HT1080 (cell line): ENCODE results near the gene CEBPZOS. TPM values are rescaled to one million over a fixed set of nuclear protein-coding genes. Genes with fewer than 3 reads are reported as not detected.

ENCODE experiments used
- DNase-seq: peaks from one replicate; pipeline ENCODE4 v3.0.0-alpha.2; 2015; ENCODE audit warnings: low read depth
- polyA plus RNA-seq, 2 experiments: library from polyadenylated mRNA; depleted of rRNA; stranded (reverse); fragments of >200 nt; gene quantifications; 2 replicates each; pipeline ENCODE4 v1.2.3, GENCODE V29; 2015
- total RNA-seq: library from RNA; depleted of rRNA; stranded (reverse); fragments of >200 nt; shearing (Covaris generic); gene quantifications from 2 replicates; pipeline ENCODE4 v1.2.3, GENCODE V29; 2014; rRNA removed

Gene CEBPZOS
- 13.4 and 17.6 TPM in 2 replicates for total RNA-seq
- 41.7 and 46.7 TPM in 2 replicates for polyA plus RNA-seq (2015; cell fraction: cytosol; rRNA removed)
- 28.6 and 32.0 TPM in 2 replicates for polyA plus RNA-seq (2015; cell fraction: nucleus; rRNA removed)

DNA sequence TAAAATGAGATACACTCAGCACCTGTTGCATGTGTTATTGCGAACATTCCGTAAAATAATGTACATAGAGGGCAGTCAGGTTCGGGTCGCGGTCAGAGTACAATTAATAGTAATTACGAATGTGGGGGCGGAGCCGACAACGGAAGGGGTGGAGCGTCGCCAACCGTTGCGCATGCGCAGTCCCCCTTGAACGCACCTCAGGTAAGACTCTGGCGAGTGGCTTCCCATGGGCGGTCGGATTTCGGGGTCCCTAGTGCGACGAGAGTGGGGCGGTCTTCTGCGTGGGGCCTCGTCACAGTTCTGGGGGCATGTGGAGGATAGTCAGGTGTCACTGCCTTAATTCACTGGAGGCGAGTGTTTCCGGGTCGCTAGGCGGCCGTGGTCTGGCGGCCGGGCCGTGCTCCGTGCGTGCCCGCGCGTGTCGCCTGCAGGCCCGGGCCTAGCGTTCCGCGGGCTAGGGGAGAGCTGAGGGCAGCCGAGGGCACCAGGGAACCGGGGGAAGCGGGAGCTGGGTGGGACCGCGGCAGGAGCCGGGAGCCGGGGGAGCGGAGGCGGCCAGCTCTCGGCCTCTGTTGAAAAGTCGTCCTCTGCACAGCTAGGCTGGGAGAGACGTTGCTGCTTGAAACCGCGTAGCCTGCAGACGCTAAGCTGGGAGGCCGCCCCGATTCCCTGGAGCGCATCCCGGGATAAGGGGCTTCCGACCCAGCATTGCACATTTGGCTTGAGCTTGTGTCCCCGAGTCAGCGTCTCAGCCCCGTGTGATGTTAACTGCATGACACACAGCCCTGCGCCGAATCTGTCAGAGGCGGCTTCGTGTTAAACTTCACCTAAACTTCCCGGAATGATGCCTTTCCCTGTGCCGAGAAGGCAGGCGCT lies at the start of gene CEBPZOS:
TSS of gene CEBPZOS (plus strand) at position 177 of the 876 bp plus-strand sequence. CDS start 3,209 bp downstream, outside the sequence.
- peak; percentile 70 for DNase-seq

DNA sequence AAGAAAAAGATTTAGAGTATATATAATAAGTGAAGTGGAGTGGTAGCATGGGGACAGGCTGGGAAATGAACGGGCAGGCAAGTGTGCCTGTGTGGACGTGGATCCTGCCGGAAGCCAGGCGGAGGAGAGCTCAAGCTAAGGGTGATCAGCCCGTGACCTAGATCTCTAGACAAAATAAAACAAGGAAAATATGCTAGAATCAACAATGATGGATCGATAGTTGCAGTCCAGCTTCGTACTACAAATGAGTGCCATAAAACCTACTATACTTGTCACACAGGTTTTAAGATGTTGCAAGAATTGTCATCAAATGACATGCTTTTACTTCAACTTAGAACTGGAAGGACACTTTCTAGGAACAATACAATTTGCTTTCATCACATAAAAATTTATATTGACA lies 48.0 kb upstream of the CEBPZOS start:
- no peak for DNase-seq

DNA sequence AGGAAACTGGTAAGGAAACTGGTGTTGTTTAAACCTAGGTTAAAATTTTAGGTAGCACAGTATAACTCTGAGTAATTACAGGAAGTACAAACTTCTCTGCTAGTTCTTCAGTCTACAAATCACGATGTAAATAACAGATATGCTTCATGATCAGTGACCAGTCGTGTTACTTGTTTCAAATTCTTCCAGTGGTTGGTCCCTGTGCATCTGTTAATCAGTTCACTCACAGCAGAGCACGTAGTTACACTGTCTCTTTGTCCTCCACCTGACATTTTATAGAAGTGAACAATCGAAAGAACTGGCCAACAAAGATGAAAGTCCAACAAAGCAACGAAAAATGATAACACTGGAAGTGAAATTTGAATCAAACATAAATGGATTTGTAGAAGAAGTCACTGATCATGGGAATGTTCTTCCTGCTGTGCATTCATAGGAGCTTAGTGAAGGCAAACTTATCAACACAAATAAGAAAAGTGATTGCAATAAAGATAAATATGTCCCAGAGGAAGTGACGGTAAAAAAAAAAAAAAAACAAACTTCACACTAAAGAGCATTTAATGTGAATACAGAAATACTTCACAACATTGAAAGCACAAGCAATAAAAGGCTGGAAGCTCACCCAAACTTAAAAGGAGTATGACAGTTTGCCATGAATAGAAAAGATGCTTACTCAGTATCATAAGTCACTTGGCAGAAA lies 46.5 kb upstream of the CEBPZOS start:
- DNase-seq = no peak

DNA sequence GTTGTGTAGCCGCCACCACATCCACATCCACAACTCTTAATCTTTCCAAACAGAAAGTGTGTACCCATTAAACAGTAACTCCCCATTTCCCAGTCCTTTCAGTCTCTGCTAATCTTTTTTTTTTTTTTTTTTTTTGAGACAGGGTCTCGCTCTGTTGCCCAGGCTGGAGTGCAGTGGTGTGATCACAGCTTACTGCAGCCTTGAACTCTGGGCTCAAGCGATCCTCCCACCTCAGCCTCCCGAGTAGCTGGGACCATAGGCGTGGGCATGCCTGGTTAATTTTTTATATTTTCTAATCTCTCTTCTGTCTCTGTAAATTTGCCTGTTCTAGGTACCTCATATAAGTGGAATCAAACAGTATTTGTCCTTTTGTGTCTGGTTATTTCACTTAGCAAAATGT lies 43.1 kb upstream of the CEBPZOS start:
- no peak for DNase-seq

DNA sequence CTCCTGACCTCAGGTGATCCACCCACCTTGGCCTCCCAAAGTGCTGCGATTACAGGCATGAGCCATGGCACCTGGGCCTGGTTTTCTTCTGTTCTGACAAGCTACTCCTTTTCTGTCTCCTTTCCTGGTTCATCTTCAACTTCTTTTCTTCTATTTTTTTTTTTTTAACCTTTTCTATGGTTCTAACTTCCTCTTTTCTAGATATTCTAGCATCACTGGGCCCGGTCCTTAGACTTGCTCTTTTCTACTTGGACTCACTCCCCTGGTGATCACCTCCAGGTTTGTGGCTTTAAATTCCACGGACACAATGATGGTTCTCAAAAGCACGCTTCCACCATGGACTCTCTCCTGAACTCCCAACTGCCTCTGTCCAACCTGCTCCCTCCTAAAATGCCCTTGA lies 41.5 kb upstream of the CEBPZOS start:
- no peak for DNase-seq

DNA sequence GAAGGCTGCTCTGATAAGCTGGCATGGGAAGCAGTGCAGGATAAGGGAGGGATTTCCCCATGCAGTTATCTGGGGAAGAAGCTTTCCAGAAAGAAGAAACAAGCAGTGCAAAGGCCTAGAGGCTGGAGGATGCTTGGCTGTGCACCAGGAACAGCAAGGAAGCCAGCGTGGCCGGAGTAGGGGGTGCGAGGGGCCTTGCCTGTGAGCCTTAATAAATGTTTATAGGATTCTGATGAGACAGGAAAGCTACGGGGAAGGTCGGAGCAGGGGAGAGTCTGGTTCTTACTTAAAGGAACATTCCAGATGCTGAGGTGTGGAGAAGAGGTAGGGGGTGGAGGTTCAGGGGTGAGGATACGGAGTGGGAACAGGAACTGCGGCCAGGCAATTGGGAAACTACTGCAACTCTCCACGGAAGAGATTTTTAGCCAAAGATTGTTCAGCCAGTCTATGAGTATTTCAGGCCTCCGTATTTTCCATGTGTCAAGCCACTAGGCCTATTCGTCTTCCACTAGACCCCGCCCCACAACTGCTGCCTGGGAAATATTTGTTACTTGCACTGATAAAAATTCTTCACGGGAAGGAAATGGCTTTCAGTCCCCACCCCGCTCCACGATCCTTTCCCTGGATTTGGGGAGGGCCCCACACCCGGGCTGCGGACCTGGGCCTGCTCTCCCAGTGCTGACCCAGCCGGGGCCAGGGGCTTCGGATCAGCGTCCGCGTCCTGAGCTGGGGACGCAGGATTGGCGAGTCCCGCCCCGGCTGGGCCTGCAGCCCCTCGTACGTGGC lies 40.0 kb upstream of the CEBPZOS start:
- peak; percentile 50 for DNase-seq

DNA sequence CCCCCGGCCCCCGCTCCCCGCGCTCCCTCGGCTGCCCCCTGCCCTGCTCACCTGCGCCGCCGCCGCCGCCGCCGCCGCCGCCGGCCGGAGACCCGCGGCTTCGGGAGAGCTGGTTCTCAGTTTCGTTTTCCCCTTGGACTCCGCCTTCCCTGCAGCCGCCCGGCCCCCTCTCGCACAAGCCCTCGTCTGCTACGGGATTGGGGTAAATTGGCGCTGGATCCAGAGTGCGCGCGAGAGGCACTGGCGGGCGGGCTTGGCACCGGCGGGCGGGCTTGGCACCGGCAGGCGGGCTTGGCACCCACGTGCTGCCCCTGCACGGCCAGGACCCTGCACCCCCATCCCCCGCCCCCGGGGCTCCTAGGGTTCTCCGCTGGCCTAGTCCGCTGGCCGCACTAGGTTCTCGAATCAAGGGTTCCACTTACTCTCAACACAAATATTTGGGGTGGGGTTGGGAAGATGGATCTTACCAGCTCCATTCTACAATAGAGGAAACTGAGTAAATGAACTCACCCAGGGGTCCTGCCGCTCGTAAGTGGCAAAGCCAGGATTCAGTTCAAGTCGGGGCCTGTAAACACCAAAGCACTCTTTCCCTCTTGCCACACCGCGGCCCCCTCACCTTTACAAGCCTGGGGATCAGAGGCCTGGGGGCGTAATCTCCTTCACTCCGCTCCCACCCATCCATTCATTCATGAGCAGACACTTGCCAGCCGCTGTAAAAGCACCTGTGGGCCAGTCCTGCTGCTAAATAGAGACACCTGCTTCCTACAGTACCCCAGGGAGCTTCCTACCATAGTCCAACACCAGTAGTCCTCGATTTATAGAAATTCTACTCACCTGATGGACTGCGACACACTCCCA lies 39.2 kb upstream of the CEBPZOS start, which contains the start of gene EIF2AK2:
TSS of gene EIF2AK2 (minus strand) at position 124 of the 858 bp plus-strand sequence. CDS start 9,174 bp downstream, outside the sequence.
- DNase-seq = peak; percentile 85

DNA sequence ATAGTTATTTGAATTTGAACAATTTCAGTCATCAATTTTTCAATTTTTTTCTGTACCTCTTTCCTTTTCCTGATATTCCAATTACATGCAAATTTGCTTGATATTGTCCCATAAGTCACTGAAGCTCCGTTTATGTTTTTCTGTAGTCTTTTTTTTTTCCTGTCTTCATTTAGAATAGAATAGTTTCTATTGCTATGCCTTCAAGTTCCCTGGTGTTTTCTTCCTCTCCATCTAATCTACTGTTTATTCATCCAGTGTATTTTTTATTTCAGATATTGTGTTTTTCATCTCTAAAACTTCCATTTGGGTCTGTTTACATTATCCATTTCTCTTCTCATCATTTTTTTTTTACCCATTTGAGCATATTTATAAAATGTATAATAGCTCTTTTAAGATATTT lies 31.5 kb upstream of the CEBPZOS start:
- DNase-seq = no peak

DNA sequence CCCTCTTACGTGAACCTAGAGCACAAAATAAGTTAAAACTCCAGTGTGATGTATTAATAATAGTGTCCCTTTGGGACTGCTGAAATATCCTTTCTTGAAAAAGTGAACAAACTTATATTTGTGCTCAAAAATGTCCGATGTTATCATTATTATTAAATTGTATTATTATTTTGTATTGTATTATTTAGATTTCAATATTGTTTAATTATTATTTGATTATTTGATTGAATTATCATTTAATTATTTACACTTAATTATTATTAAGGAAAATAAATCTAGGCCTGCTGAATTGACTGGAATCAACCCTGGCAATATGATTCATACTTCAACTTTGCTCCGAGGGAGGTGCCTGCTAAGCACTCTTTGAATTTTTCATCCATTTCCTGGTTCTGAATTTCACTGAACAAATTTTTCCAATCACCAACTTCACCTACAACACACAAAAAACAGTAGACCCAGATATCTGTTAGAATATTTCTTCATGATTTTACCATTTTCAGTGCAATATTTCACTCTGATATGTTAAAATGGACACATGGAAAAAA lies 28.6 kb upstream of the CEBPZOS start:
- no peak for DNase-seq

DNA sequence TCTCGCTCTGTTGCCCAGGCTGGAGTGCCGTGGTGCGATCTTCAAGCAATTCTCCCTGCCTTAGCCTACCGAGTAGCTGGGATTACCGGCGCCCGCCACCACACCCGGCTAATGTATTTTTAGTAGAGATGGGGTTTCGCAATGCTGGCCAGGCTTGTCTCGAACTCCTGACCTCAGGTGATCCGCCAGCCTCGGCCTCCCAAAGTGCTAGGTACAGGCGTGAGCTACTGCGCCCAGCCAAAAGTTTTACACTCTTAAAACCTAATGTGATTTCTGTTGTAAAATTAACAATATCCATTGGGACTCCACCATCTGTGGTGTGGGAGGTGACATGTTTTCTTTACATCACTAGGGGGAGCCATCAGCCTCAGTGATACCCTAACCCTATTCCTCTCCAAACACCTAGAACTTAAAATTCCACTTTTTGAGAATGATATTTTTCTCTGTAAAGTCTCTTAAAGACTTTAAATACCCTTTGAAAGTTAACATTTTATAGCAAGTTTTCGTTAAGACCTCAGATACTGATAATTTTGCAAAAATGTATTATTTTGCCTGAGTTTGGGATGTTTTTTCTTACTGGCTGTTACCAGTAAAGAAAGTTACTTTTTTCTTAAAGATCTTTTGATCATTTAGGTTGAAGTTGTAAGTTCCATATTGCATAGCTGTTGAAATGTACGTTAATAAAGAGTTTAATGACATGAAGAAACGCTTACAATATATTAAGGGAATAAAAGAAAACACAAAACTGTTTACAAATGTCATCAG lies 27.9 kb upstream of the CEBPZOS start:
- peak; percentile 60 for DNase-seq

DNA sequence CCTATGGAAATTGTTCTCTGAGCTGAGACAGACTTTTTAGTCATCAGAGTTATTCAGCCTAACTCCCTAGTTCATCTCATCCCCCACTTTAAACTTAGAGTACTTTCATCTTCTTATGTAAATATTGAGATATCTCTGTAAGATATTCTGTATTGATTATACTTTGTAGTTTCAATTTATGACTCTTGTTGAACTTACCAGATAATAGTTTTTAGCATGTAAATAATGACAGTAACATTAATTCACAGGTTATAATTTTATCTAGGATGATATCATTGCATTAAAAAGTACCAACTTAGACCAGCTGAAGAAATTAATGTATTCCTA lies 24.7 kb upstream of the CEBPZOS start:
- no peak for DNase-seq

DNA sequence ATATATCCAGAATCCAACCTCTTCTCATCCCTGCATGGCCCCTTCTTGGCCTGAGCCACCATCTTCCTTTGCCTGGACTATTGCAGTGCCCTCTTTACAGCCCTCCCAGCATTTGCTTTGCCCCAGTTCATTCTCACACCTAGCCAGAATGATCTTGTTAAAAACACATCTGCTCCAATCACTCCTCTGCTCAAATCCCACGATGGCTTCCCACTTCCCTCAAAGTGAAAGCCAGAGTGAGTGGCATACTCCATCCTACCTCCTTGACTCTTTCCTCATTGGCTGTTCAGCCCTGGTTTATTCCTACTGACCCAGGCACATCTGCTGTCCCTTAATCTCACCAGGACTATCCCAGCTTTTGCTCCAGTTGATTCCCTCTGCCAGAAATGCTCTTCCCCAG lies 22.6 kb upstream of the CEBPZOS start:
- no peak for DNase-seq

DNA sequence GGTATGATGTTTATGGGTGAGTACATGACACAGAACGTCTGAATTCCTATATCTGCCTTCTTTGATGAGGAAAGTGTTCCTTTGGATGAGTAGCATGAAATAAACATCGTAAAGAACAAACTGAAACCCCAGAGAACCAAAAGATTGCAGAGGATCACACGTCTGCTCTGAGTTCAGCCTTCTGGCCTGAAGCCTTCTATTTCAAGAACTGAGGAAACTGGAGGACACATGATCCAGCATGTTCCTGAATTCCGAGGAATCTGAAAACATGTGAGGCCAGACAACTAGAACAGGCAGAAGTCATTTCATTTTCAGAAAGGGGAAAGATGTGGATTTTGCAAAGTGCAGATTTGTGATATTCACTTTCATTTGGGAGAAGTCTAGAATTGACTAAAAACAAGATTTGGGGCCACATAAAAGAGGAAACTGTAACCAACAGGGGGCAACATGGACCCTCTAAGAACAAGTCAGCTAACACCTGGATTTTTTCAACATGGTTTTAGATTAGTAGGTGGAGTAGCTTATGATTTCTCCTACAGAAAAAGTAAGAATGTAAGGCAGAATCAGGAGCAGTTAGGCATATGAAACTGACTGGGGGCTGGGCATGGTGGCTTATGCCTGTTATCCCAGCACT lies 16.2 kb upstream of the CEBPZOS start:
- no peak for DNase-seq

DNA sequence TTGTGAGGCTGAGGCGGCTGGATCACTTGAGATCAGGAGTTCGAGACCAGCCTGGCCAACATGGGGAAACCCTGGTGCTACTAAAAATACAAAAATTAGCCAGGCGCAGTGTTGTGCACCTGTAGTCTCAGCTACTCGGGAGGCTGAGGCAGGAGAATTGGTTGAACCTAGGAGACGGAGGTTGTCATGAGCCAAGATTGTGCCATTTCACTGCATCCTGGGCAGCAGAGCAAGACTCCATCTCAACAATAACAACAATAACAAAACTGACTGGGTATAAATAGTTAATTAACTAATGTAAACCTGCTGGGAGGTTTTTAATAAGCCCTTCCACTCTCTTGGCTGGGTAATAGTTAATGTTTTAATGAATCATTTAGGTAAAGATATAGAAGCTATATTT lies 15.7 kb upstream of the CEBPZOS start:
- no peak for DNase-seq

DNA sequence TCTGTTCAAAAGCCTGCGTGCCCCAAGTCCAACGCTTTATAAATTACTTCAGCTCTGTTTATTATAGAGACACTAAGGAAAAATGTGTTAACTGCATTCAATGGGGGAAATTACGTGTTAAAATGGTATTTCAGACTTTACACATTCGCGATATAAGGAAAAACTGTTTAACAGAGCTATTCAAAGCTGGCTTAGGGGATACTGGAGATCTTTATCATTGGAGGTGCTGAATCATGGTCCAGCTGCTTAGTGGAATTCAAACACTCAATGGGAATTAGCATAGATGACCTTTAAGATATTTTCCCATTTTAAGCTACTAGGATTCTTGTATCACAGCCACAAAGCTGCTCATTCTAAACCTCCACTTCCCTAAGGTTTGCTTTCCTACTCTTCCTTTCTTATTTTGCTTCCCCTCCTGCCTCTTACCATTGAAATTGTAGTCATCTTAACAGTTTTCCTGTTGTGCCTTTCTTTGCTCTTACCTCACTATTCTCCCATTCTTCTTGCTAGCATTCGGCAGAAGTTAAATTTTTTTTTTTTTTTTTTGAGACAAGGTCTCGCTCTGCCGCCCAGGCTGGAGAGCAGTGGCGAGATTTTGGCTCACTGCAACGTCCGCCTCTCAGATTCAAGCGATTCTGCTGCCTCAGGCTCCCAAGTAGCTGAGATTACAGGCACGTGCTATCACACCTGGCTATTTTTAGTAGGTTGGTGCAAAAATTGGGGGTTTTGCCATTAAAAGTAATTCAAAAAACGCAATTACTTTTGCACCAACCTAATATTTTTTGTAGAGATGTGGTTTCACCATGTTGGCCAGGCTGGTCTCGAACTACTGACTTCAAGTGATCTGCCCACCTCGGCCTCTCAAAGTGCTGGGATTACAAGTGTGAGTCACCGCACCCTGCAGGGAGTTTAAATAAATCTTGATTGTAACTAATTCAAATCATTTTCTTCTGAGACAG lies 14.3 kb upstream of the CEBPZOS start:
- DNase-seq = no peak

DNA sequence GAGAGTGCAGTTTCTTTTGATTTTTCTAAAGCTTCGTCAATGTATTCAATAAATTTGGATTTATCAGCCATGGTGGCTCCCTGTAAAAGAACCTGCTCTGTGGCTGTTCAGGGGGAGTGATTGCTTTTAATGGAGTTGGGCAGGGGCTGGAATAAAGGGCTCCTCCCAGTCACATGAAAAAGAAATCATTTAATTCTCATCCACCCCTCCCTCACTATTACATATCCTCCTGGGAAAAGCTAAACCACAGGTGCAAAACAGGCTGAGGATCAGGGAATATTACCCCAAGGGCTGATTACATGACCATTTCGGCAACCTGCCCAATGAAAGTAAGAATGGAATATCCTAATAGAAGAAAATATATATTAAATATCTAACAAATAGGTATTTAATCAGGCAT lies 7.7 kb upstream of the CEBPZOS start, which contains the start of gene SULT6B1:
TSS of gene SULT6B1 (minus strand) at position 101 of the 400 bp plus-strand sequence. CDS start at position 71, 30 bp downstream.
- DNase-seq = no peak

DNA sequence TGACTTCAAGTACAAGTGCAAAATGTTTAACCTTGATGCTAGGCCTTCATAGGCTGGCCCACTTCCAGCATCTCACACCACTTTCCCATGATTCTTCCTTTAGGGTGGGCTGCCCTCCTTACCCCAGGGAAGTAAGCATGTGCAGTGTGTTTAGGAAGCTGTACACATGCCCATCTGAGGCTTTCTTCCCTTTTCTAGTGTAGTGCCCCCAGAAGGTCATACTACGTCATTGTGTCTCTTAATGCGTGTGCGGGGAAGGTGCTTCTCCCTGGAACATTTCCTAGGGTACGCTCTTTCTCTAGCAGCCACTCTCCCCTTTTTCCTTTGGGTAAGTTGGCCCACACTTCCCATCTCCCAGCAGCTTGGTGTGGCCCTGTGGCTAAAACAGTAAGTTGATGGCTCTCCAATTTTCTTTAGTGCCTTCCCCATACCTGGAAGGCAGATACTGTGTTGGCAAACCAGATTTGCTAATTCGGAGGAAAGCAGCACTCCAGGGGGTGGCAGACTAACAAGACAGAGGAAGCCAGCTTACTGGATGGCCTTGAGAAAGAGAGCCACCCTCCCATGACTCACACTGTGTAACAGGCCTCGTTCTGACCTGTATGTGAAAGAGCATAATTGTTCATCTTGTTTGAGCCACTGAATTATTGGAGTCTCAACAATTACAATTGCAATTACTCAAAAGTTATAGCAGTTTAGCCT lies 6.7 kb upstream of the CEBPZOS start:
- DNase-seq = peak; percentile 93
